Loucy (cell line): ENCODE data around the gene WWC1.

Experiments used
- H2AFZ ChIP-seq: fragments of 200-600 bp; sonication (generic); 2 replicates; pipeline ENCODE4 v1.6.0; 2016; ENCODE audit warnings: antibody characterized with exemption, mild to moderate bottlenecking, low read length, moderate library complexity
- H3F3A ChIP-seq: fragments of 200-600 bp; 2 replicates; pipeline ENCODE4 v1.6.0; 2016; ENCODE audit warnings: antibody characterized with exemption, low read depth, mild to moderate bottlenecking
- H3K27me3 ChIP-seq: fragments of 200-600 bp; sonication (generic); 2 replicates; pipeline ENCODE4 v1.6.1; 2014; ENCODE audit warnings: low read length, mild to moderate bottlenecking; ENCODE audit not compliant: insufficient read depth, poor library complexity, severe bottlenecking
- H3K36me3 ChIP-seq: fragments of 200-600 bp; sonication (generic); 2 replicates; pipeline ENCODE4 v1.6.1; 2016; ENCODE audit warnings: low read length; ENCODE audit not compliant: insufficient read depth
- H3K4me1 ChIP-seq: fragments of 200-600 bp; sonication (generic); 2 replicates; pipeline ENCODE4 v1.5.1; 2014; ENCODE audit warnings: low read length, mild to moderate bottlenecking; ENCODE audit not compliant: insufficient read depth, poor library complexity, severe bottlenecking
- H3K4me2 ChIP-seq: fragments of 200-600 bp; sonication (generic); 2 replicates; pipeline ENCODE4 v1.6.0; 2014; ENCODE audit warnings: antibody characterized with exemption, low read length, low read depth, mild to moderate bottlenecking; ENCODE audit not compliant: poor library complexity, severe bottlenecking
- H3K4me3 ChIP-seq: fragments of 200-600 bp; sonication (generic); 2 replicates; pipeline ENCODE4 v1.5.1; 2014; ENCODE audit warnings: low read length, mild to moderate bottlenecking, mixed read lengths; ENCODE audit not compliant: poor library complexity, severe bottlenecking
- H3K79me2 ChIP-seq: fragments of 200-600 bp; sonication (generic); 2 replicates; pipeline ENCODE4 v1.6.1; 2014; ENCODE audit warnings: low read length; ENCODE audit not compliant: insufficient read depth
- H3K9ac ChIP-seq: fragments of 200-600 bp; sonication (generic); 2 replicates; pipeline ENCODE4 v1.6.0; 2014; ENCODE audit warnings: mild to moderate bottlenecking, low read depth, low read length, moderate library complexity; ENCODE audit not compliant: poor library complexity, severe bottlenecking
- H3K9me2 ChIP-seq: fragments of 200-600 bp; sonication (generic); replicated peaks from 2 replicates; pipeline ENCODE4 v1.6.1; 2016; ENCODE audit warnings: low read depth, low read length, mixed read lengths
- H3K9me3 ChIP-seq: fragments of 200-600 bp; sonication (generic); 2 replicates; pipeline ENCODE4 v1.6.1; 2014; ENCODE audit warnings: mild to moderate bottlenecking, antibody characterized with exemption, low read length, low read depth; ENCODE audit not compliant: insufficient read depth
- H4K20me1 ChIP-seq: fragments of 200-600 bp; sonication (generic); 2 replicates; pipeline ENCODE4 v1.6.0; 2014; ENCODE audit warnings: antibody characterized with exemption, low read length, mild to moderate bottlenecking; ENCODE audit not compliant: insufficient read depth, poor library complexity, severe bottlenecking
- CTCF ChIP-seq: fragments of 200-600 bp; sonication (generic); conservative IDR thresholded peaks from 2 replicates; pipeline ENCODE4 v1.5.1; 2014; ENCODE audit warnings: mild to moderate bottlenecking, antibody characterized with exemption, low read length
- EZH2phosphoT487 ChIP-seq: fragments of 200-600 bp; IDR thresholded peaks from 2 replicates; pipeline ENCODE4 v1.6.1; 2018; ENCODE audit warnings: antibody characterized with exemption, mild to moderate bottlenecking, moderate library complexity, borderline replicate concordance

WWC1 gene

DNA sequence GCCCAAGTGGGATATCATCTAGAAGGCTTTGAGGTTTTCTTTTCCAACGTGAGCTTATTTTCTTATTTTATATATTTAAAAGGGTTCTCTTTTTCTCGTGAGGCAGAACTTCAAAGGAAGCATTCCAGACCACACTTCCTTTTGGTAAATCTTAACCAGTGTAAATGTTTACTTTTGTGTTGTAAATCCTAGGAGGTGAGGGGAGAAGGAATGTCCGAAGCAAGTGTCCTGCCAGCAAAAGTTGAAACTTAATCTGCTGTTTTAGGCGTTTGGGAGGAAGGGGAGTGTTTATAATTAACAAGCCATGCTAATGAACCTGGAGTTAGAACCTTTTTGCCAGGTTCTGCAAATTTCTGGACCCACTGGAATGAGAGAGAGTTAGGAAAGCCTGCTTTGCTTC, 37.9 kb downstream of the WWC1 start:
- H2AFZ ChIP-seq = no peak overlapping the region
- H3K9me2 ChIP-seq = no peaks in the 10 kb centered on the region
- H3K9ac ChIP-seq = no peak overlapping the region
- TF ChIP-seq CTCF (no peak), EZH2phosphoT487 (no peak)
- H3F3A ChIP-seq = no peaks in the 10 kb centered on the region
- H3K4me3 ChIP-seq = no peak overlapping the region
- no peak overlapping the region for H3K4me2 ChIP-seq
- no peaks in the 10 kb centered on the region for H3K9me3 ChIP-seq
- H3K4me1 ChIP-seq = no peaks in the 10 kb centered on the region
- no peaks in the 10 kb centered on the region for H3K36me3 ChIP-seq
- no peaks in the 10 kb centered on the region for H4K20me1 ChIP-seq
- no peaks in the 10 kb centered on the region for H3K79me2 ChIP-seq
- H3K27me3 ChIP-seq = no peaks in the 10 kb centered on the region

DNA sequence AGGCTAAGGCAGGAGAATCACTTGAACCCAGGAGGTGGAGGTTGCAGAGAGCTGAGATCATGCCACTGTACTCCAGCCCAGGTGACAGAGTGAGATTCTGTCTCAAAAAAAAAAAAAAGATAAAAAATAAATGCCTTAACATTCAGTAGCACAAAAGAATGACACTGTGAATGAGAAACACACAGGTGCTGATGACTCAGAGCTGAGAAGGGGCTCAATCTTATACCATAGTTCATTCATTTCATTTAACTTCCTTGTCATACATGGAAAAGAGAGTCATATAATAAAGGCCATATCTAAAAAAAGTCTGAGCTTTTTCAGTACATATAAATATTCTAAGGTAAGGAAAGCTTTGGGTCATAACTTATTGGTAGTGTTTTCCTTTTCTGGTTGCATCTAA, 40.6 kb downstream of the WWC1 start:
- no peaks in the 10 kb centered on the region for H3K9me3 ChIP-seq
- no peaks in the 10 kb centered on the region for H3K9me2 ChIP-seq
- no peak overlapping the region for H3K4me3 ChIP-seq
- TF ChIP-seq CTCF = no peak
- no peak for TF ChIP-seq EZH2phosphoT487
- H3F3A ChIP-seq = no peaks in the 10 kb centered on the region
- no peaks in the 10 kb centered on the region for H3K27me3 ChIP-seq
- H3K9ac ChIP-seq = no peak overlapping the region
- no peaks in the 10 kb centered on the region for H4K20me1 ChIP-seq
- H3K79me2 ChIP-seq = no peaks in the 10 kb centered on the region
- no peak overlapping the region for H2AFZ ChIP-seq
- no peaks in the 10 kb centered on the region for H3K36me3 ChIP-seq
- H3K4me2 ChIP-seq = no peak overlapping the region
- H3K4me1 ChIP-seq = no peaks in the 10 kb centered on the region

GRCh38 chr5:168334280-168334679, 42.8 kb downstream of the WWC1 start:
- Histone ChIP-seq H3K9me2 (no peaks in the 10 kb centered on the region), H3K9me3 (no peaks in the 10 kb centered on the region), H3K9ac (no peak overlapping the region), H3F3A (no peaks in the 10 kb centered on the region), H3K4me1 (no peaks in the 10 kb centered on the region), H3K27me3 (no peaks in the 10 kb centered on the region), H4K20me1 (no peaks in the 10 kb centered on the region), H3K4me3 (no peak overlapping the region), H3K79me2 (no peaks in the 10 kb centered on the region), H3K36me3 (no peaks in the 10 kb centered on the region), H2AFZ (no peak overlapping the region), H3K4me2 (no peak overlapping the region)
- no peak for TF ChIP-seq EZH2phosphoT487
- TF ChIP-seq CTCF = no peak
